SK-N-SH treated with all-trans-retinoic acid at 6 μM for 48 hours (cell line): ENCODE data around the gene CYLD.

Source experiments
- RARB ChIP-seq: fragments of 250-450 bp; sonication (Bioruptor Pico); IDR thresholded peaks from 2 replicates; pipeline ENCODE4 v1.8.0; 2021; ENCODE audit warnings: mild to moderate bottlenecking, moderate library complexity
- ZC3H10 ChIP-seq: fragments of 250-450 bp; sonication (Bioruptor Pico); IDR thresholded peaks from 2 replicates; pipeline ENCODE4 v1.5.1; 2021; ENCODE audit warnings: mild to moderate bottlenecking, moderate library complexity
- ZFP3 ChIP-seq: fragments of 250-450 bp; sonication (Bioruptor Pico); IDR thresholded peaks from 2 replicates; pipeline ENCODE4 v1.5.0; 2020; ENCODE audit warnings: mild to moderate bottlenecking, moderate library complexity

GRCh38 chr16:50835358-50836060 lies 93.6 kb downstream of the CYLD start:
- no peak for TF ChIP-seq ZFP3 (CRISPR knock-in tag)
- TF ChIP-seq ZC3H10 (CRISPR knock-in tag): no peak
- TF ChIP-seq RARB (CRISPR knock-in tag): no peak
